HG03432 (cell line): ENCODE measurements around the gene NACC2.

Experiments
- ATAC-seq: cut with Tn5 transposase; IDR thresholded peaks from one replicate; pipeline ENCODE4 v1.9.1; 2021; ENCODE audit warnings: mild to moderate bottlenecking, moderate library complexity; ENCODE audit not compliant: unreplicated experiment

NACC2 gene

DNA sequence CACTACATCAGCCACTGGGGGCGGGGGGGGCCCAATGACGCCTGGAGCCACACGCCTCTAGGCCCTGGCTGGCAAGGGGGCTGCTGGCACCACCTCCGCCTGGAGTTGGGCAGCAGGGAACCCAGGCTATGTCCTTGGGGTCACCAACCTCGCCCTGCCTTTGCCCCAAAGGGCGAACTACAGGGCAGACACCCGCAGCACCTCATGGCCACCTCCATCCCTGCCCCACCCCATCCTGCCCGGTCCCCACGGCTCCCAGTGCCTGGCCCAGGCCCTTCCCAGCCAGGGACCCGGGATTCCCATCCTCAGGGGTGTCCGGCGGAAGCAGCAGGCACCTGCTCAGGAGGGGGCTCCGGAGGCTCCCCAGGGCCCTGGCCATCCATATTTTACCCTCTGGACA is 37.0 kb downstream of the NACC2 start:
- no peak for ATAC-seq

DNA sequence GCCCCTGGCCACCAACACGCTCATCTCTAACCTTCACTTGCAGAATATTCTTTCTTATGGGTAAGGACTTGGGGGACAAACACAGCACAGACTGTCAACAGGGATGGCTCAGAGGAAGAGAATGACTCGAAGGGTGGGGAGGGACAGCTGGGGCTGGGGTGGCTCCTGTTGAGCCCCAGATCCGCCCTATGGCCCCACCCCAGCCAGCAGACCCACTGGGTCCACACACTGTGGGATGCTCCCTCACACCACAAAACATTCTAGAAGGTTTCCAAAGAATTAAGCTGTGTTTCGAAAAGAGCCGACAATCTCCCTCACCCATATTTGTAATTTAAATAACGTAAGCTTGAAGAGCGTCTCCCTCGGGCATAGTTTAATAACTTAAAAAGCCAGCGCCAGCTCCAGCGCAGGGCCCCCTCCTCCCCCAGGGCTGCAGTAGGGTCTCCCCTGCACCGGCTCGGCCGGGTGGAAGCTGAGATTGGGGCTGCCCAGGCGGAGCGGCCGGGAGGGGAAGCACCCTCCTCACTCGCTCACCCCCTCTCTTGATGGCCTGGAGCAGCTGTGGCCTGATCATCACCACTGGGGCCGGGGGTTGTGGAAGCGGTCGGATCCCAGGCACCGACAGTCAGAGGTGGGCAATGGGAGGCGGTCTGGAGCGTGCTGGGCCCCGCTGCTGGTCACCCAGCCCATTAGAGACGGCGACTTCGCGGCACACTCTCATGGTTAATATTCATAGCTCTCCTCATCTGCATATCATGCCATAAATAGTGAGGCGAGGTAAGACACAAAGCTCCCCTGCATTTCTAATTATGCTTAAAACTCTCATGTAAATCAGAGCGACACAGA is 37.6 kb downstream of the NACC2 start:
- no peak for ATAC-seq

DNA sequence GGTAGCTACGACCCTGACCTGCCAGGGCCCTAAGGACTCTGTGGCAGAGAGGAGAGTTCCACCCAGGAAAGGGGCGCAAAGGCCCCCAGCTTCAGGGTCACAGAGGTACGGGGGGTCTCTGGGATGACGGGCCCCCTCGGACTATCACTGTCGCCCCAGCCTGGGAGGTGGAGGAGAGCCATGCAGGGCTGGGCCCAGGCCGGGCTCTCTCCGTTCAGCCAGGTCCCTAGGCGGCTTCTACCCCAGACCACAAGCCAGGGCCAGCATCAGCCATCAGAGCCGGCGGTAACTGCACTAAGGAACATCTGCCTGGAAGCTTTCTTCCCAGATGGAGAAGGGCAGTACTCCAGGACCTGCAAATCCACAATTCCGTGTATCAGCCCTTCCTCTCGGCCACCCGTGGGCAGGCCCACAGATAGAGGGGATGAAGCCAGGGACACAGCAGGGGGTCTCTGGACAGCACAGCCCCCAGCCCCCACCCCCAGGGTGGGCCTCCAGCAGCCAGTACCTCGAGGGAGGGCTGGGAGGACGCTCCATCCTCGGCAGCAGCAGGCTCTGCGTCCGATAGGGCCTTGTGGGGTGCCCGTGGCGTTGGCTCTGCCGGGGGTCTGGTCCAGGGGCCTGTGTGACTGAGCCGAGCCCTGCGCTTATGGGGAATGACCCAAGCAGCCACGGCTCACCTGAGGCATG is 38.4 kb downstream of the NACC2 start:
- ATAC-seq = no peak

DNA sequence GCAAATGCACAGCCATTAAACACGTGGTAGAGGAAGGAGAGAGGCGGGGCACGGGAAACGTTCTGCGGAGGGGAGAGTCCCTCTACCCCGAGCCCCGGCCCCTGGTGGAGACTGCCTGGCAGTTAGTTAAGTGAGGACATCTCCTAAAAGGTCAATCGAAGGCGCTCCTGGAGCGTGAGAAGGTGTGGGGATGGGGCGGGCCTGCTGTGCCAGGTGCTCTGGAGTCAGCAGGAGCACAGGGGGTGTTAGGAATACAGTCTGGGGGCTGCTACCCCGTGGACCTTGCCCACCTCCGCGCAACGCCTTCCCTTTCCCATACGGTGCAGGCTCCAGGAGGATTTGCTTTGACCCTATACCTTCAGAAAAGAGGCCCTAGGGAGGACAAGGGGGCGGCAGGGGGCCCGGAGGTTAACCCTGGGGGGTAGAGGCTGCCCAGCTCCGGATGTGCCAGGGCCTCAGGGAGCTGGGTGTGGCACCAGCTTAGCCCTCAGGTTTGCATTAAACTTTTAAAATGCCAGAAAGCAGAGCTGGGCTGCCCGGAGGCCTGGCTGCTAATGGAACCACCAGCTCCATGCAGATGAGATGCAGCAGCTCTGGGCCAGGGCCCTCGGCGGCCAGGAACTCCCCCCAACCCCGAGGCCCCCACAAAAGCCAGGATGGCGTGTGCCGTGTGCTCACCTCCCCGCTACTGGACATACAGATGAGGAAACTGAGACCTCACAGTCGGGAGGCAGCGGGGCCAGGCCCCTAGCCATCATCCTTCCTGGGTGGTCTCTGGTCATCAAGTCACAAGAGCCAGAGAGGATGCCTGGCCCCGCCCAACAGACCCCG is 39.2 kb downstream of the NACC2 start:
- ATAC-seq = no peak

DNA sequence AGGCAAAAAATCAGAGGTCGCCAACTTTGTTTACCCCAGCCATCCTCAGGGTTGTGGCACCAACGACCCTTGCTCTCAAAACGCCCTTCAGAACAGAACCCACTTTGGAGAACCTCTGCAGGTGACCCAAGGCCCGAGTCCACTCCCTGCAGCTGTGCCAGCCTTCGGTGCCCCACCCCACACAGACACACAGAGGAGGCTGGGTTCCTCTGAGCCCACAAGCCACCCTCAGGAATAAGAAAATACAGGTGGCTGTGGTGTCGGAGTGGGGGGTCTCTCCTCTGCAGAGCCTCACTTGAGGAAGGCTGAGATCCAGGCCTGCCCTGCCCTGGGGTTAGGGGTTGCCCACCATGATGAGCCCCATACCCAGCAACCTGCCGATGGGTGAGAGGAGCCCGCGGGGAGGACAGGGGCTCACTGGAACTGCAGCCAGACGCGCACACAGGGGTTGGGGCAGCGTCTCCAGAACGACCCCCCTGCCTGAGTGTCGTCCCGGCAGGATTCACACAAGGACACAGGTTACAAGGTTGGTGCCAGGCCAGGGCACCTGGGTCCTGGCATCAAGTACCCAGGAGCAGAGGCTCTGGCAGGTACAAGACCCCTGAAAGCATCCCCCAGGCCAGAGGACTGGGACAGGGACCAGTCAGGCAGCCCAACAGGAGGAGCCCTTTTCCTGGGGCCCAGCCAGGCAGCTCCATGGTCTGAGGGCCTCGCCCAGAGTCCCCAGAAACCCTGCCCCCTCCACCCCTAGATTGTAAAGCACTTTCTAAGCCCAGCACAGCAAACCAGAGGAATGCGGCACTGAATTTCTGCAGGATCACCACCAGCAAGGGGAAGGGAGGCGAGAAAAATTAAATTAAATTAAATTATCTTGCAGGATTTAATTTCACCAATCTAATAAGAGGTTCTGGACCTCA is 40.0 kb downstream of the NACC2 start:
- no peak for ATAC-seq

DNA sequence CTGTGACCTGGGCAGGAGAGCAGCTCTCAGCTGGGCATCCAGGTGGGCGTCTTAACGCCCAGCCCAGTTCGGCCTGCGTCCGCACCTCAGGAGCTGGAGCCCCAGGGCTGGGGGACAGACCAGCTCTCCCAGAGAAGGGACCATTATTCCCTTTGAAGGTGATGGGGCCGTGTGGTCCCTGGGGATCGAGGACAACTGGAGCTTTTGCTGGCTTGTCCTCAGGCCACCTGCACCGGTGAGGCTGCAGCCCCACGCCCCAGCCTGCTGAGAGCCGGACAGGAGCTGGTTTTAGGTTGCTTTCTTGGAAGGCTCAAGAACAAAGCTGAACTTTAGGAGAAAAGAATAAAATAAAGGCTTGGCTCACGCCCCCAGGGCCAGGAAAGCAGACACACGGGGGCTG is 40.9 kb downstream of the NACC2 start:
- ATAC-seq = no peak

DNA sequence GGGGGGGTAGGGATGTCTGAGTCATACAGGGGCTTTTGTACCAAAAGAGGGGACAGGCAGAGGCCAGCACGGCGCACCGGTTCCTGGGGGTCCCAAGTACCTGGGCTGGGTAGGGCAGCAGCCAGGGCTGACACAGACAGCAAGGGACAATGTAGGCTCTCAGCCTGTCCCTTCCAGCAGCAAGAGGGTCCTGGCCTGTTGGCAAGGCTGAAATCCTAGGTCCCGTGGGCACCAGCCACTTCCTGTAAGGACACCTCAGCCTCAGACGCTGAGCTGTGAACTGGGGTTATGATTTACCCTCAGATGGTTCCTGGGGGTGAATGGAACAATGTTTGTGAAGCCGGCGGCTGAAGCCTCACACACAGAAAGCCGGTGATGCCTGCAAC is 41.3 kb downstream of the NACC2 start:
- ATAC-seq = no peak

DNA sequence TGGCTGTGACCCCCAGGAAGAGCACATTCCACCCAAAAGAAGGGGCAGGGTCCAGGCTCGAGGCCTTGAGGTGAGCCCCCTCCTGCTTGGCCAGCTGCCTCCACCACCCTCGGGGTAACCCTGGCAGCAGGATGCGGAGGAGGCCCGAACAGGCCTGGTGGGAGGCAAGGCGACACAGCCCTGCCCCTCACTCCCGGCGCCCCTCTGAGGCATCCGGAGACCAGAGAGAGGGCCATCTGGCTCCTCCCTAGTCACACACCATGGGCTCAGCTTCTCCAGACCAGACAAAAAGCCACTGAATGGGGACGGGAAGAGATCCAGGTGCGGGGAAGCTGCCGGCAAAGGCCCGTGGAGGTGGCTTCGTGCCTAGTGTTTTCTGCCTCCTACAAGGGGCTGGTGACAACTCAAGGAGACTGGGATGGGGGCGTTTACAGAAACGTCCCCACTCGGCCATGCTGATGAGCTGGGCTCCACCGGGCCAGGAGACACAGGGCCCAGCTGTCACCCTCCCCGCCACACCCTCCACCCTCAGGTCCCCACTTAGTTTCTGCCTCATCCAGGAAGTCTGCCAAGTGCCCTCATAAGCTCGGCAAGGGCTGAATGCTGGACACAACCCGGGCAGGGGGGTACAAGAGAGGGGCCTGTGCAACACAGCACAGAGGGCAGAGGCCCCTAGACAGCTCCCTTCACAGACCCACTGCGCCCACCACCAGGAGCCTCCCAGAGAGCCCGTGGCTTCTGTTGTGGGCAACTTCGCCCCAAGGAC is 41.9 kb downstream of the NACC2 start:
- ATAC-seq = no peak

DNA sequence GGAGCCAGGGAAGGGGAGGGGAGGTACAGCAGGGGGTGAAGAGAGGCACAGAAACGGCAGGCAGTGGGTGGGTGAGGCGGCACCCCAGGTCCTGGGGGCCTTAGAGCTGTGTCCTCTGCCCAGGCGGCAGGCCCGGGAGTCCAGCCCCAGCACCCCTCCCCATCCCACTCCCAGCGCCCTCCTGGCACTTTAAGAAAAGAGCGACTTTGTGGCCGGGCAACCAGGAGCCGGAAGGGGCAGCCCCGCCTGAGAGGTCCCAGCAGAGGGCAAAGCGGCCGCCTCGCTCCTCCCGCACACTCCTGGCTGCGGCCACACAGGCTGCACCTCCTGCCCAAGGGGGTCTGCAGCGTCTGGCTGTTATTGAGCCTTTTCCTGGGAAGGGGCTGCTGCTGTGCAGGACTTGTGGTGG is 42.6 kb downstream of the NACC2 start:
- ATAC-seq = no peak

DNA sequence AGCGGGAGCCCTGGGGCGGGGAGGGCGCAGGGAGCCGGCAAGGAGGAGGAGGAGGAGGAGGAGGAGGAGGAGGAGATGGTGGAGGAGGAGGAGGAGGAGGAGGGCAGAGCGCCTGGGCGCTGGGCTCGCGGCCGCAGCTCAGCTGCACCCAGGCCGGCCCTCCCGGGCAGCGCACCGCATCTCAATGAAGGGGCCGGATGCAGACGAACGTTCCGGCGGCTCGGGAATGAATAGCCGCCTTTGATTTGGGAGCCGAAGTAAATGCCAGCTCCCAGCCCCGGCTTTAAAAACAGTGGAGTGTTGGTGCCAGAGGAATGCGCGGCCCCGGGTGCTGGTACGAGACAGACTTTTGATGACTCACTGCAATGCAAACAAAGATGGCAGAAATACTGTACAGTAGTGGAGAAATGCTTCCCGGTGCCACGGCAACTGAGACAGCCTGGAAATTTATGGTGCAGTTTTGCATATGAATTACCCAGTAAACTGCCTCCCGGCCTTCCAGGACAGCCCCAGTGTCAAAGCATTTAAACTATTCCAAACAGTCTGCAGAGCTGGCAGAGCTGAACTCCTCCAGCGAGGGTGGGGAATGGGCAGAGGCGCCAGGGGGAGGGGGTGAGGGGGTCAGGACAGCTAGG is 43.1 kb downstream of the NACC2 start:
- no peak for ATAC-seq

DNA sequence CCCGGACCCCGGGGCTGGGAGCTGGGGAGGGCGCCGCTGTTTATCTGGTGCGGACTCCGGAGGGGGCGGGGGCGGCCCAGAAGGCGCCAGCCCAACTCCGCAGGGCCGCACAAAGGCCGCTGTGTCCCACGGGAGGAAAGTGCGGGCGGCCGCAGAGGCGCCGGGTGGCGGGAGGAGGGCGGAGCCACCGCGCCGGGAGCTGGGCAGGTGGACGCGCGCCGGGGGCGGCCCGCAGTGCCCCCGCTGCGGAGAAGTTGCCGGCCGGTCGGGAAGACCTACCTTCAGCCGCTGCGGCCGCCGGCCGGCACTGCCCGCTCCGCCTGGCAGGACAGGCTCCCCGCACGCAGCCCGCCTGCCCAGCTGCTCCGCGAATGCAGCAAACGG is 43.6 kb downstream of the NACC2 start:
- ATAC-seq = no peak

DNA sequence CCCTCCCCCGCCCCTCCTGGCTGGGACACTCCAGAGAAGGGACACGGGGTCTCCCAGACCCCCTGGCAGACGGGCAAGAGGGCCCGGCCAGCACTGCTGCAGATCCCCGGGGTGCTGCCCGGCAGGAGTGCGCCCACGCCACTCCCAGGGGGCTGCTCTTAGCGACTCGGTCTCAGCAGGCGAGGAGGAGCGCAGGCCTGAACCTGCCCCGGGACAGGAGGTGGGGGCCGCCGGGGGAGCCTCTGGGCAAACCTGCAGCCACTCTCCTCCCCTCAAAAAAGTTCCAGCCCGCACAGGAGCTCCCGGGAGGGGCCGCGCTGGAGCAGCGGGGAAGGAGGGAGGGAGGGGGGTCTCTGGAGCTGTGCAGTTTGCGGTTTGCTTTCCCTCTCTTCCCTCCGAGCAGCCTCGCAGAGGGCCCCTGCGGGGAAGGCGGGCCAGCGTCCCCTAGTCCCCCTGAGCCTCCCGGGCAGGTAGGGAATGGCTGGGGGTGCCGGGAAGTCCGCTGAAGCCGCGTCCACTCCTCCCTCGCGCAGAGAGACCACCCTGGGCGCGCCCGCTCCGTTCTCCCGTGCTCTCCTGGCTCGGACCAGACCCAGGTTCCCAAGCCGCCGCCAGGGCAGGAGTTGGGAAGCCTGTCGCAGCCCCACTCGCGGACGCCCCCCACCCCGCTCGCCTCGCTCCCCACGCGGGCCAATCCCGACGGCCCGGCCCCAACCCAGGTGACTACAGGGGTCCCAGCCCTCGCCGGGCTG is 44.2 kb downstream of the NACC2 start:
- no peak for ATAC-seq

DNA sequence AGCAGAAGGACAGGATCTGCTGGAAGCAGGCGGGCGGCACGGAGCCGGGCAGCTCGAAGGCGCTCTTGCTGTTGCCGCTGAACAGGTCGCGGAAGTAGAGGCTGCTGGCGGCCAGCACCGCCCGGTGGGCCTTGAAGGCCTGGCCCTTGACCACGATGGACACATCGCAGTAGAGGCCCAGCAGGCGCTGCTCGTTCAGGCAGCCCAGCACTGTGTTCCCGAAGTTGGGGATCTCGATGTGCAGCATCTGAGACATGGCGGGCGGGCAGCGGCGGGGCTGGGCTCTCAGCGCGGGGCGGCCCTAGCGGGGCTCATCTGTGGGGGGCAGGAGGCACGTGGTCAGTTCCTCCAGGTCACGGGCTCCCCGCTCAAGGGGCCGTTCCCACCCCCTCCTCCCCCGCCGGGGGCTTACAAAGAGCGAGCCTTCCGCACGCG is 44.8 kb downstream of the NACC2 start:
- ATAC-seq = no peak

DNA sequence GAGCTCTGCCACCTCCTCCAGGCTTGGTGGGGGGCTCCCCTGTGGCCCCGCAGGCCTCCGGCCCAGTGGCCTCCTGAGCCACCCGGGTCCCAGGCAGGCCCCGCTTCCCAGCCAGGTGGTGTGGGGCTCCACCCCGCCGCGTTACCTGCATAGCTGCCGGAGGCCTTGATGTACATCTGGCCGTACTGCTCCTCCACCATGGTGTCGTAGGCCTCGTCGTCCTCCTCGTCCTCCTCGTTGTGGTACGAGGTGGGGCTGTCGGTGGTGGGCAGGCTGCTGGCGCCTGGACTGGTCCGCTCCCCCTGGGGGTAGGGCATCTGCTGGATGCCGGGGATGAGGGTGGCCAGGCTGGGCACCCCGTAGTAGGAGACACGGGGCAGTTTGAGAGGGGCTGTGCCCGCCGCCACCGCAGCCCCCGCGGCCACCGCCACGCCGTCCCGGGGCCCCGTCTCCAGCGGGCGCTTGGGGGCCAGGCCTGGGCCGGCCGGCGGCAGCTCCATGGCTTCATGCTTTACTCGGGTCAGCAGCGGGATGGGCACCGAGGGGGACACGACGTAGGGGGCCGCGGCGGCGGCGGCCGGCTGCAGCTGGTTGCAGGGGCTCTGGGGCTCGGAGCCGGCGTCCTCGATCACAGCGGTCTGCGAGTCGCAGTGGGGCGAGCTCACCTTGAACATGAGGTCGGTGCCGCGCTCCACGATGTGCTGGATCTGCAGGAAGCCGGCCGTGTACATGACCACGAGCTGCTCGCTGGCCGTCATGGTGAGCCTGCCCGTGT is 45.4 kb downstream of the NACC2 start:
- no peak for ATAC-seq

DNA sequence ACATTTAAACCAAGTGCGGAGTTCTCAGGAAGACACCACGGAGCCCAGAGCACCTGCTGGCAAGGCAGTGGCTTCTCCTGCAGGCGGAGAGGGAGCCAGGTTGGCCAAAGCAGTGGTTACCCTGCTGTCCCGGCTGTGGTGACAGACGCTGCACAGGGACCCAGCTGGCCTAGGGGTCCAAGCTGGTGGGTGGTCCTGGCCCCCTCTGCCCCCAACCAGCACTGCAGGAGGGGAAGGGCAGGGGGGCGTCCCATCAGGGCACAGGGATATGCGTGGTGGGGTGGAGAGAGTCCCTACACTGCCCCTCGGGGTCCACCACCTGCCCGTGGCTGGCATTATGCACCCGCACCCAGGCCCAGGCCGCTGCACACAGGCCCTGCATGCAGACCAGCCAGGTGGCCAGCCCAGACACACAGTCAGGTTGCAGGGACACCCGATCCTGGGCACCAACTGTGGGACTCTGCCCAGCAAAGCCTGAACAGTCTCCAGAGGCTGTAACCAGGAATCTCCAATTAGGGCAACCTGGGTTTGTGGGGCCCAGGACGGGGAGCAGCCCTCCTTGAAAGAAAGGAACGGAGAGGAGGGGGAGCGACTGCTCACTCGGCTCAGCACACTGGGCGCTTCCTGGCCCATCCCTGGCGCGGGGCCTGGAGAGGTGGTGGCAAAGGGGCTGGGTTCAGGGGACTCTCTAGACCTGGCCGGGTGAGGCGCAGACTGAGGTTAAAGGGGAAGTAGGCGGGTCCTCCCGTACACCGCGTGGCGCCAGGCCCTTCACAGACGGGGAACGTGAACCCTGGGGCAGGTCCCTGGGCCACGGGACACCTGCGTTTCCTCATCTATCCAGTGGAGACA is 46.3 kb downstream of the NACC2 start:
- ATAC-seq = no peak

DNA sequence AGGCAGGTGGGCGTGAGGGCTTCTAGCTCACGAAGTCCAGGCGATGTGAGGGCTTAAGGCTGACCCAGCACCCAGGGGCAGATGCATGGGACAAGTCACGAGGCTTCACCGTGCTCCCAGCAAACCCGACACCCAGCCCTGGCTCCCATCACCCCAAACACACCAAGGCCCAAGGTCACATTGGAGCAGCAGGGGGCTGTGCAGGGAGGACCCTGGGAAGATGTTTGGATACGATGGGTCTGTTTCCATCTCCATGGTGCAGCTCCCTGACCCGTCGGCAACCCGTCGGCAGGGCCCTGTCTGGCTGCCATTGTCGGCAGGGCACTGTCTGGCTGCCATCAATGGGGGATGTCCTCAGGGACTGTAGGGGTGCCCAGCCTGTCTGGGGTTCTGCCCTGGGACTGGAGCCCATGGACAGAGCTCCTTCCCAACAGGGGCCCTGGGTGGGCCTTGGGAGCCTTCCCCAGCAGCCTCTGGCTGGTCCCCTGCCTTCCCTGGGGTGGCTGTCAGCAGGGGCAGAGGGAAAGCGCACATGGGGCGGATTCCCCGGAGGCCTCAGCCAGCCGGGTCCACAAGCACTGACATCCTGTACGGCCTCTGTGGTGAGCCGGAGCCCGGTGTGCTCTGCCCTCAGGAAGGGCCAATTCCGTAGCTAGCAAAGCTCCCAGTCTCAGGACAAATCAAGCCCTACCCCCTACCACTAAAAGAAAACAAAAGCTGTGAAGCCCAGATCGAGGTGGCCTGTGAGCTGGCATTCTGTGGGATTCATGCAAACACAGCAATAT is 47.1 kb downstream of the NACC2 start:
- ATAC-seq = no peak
